PC-9 (cell line): Measurements from ENCODE around the gene ZNF423. TPM values are rescaled to one million over a fixed set of nuclear protein-coding genes. Genes with fewer than 3 reads are reported as not detected.

Source experiments
- BruUV-seq: library from RNA; stranded (reverse); fragments of 400-500 nt; replicated peaks from 2 replicates; lab custom pipeline; 2021; lab: Mats Ljungman, UMichigan
- CTCF ChIA-PET: fragments of 300-600 bp; sonication (Branson Sonifier 250); formaldehyde crosslinking; loops from one replicate; lab custom pipeline; 2022; ENCODE audit warnings: antibody characterized with exemption; lab: Charles Lee
- POLR2A ChIA-PET: fragments of 300-600 bp; sonication (Branson Sonifier 250); formaldehyde crosslinking; loops from one replicate; lab custom pipeline; 2022; ENCODE audit warnings: antibody characterized with exemption; ENCODE audit not compliant: unreplicated experiment; lab: Charles Lee
- DNase-seq, 2 experiments: peaks; one replicate each; pipeline versions ENCODE4 v3.0.0 to v3.0.0-alpha.2; 2015 to 2022; ENCODE audit warnings: mixed read lengths in 1 of 2
- H2AFZ ChIP-seq: fragments of 200-600 bp; sonication (generic); 2 replicates; pipeline ENCODE4 v1.8.1; 2017; ENCODE audit warnings: antibody characterized with exemption
- H3F3A ChIP-seq: fragments of 200-600 bp; sonication (generic); 2 replicates; pipeline ENCODE4 v1.8.1; 2017; ENCODE audit warnings: antibody characterized with exemption, mild to moderate bottlenecking, low read depth; ENCODE audit not compliant: insufficient read depth
- H3K27ac ChIP-seq: fragments of 200-600 bp; sonication (generic); 2 replicates; pipeline ENCODE4 v1.6.1; 2016; ENCODE audit warnings: mixed run types
- H3K27me3 ChIP-seq: fragments of 200-600 bp; sonication (generic); 2 replicates; pipeline ENCODE4 v1.6.1; 2016; ENCODE audit warnings: low read depth, mixed run types; ENCODE audit not compliant: insufficient read depth
- H3K36me3 ChIP-seq: fragments of 200-600 bp; sonication (generic); 2 replicates; pipeline ENCODE4 v1.6.1; 2016; ENCODE audit warnings: low read depth, mixed run types
- H3K4me1 ChIP-seq: fragments of 200-600 bp; sonication (generic); replicated peaks from 2 replicates; pipeline ENCODE4 v1.6.1; 2016; ENCODE audit warnings: mixed run types; ENCODE audit not compliant: insufficient read depth
- H3K4me2 ChIP-seq: fragments of 200-600 bp; sonication (generic); 2 replicates; pipeline ENCODE4 v1.6.1; 2017; ENCODE audit warnings: mixed run types
- H3K4me3 ChIP-seq: fragments of 200-600 bp; sonication (generic); 2 replicates; pipeline ENCODE4 v1.6.1; 2016; ENCODE audit warnings: mixed run types
- H3K79me2 ChIP-seq: fragments of 200-600 bp; sonication (generic); 2 replicates; pipeline ENCODE4 v1.6.1; 2017; ENCODE audit warnings: low read depth, mixed run types
- H3K9me2 ChIP-seq: fragments of 200-600 bp; sonication (generic); 2 replicates; pipeline ENCODE4 v1.8.1; 2017; ENCODE audit warnings: mild to moderate bottlenecking; ENCODE audit not compliant: insufficient read depth
- H3K9me3 ChIP-seq: fragments of 200-600 bp; sonication (generic); 2 replicates; pipeline ENCODE4 v1.8.1; 2016; ENCODE audit warnings: low read depth; ENCODE audit not compliant: insufficient read depth
- H4K20me1 ChIP-seq: fragments of 200-600 bp; sonication (generic); 2 replicates; pipeline ENCODE4 v1.8.1; 2017; ENCODE audit not compliant: insufficient read depth
- EZH2 ChIP-seq: fragments of 200-600 bp; sonication (generic); IDR thresholded peaks from 2 replicates; pipeline ENCODE4 v1.8.0; 2017; ENCODE audit warnings: antibody characterized with exemption, low read depth
- intact Hi-C: fragments of 100-400 bp; cut with micrococcal nuclease; formaldehyde crosslinking; loops from one replicate; pipeline ENCODE4 v1.10.0; 2022; ENCODE audit not compliant: unreplicated experiment
- total RNA-seq: library from RNA; stranded (reverse); gene quantifications from 2 replicates; pipeline ENCODE4 v1.2.3, GENCODE V29; 2021
- TF ChIP-seq, protein P1 (sequence below): fragments of 200-600 bp; sonication (generic); conservative IDR thresholded peaks from 2 replicates; pipeline ENCODE4 v1.6.1; 2017; ENCODE audit warnings: mixed run types, antibody characterized with exemption, mild to moderate bottlenecking, moderate library complexity

The ZNF423 gene
- total RNA-seq, 1 experiment from 2014 or later: not detected

DNA sequence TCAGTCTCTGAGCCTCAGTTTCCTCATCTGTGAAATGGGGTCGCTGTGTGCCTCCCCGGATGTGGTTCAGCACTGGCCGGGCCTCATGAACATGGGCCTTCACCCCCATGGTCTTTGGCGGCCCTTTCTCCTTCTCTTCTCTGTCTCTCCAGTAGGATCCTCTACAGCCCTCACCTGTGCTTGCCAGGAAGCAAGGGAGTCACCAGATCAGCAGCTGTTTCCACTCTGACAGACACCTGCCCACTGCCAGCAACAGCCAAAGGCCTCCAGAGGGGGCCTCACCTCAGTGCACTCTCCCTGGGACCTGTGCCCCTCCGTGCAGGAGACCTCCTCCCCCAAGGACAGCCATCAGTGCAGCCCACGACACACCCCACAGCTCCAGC is 392.9 kb downstream of the ZNF423 start:
- no peaks in the 10 kb centered on the region for H3K9me2 ChIP-seq
- no peak overlapping the region for H3K27ac ChIP-seq
- H2AFZ ChIP-seq: no peak overlapping the region
- no peaks in the 10 kb centered on the region for H3F3A ChIP-seq
- intact Hi-C loops: no loop called here
- H3K27me3 ChIP-seq: peaks cover 77% of the 10 kb centered on the region
- no peaks in the 10 kb centered on the region for H3K79me2 ChIP-seq
- ChIA-PET POLR2A (no interaction called here), CTCF (no interaction called here)
- no peaks in the 10 kb centered on the region for H3K4me1 ChIP-seq
- TF ChIP-seq, protein P1, sequence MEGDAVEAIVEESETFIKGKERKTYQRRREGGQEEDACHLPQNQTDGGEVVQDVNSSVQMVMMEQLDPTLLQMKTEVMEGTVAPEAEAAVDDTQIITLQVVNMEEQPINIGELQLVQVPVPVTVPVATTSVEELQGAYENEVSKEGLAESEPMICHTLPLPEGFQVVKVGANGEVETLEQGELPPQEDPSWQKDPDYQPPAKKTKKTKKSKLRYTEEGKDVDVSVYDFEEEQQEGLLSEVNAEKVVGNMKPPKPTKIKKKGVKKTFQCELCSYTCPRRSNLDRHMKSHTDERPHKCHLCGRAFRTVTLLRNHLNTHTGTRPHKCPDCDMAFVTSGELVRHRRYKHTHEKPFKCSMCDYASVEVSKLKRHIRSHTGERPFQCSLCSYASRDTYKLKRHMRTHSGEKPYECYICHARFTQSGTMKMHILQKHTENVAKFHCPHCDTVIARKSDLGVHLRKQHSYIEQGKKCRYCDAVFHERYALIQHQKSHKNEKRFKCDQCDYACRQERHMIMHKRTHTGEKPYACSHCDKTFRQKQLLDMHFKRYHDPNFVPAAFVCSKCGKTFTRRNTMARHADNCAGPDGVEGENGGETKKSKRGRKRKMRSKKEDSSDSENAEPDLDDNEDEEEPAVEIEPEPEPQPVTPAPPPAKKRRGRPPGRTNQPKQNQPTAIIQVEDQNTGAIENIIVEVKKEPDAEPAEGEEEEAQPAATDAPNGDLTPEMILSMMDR: no peak
- TF ChIP-seq EZH2: no peak
- no peaks in the 10 kb centered on the region for H3K9me3 ChIP-seq
- DNase-seq: no peak
- H3K4me3 ChIP-seq: no peak overlapping the region
- H4K20me1 ChIP-seq: no peaks in the 10 kb centered on the region
- H3K4me2 ChIP-seq: no peak overlapping the region
- no peaks in the 10 kb centered on the region for H3K36me3 ChIP-seq
- no TSS peak for BruUV-seq

DNA sequence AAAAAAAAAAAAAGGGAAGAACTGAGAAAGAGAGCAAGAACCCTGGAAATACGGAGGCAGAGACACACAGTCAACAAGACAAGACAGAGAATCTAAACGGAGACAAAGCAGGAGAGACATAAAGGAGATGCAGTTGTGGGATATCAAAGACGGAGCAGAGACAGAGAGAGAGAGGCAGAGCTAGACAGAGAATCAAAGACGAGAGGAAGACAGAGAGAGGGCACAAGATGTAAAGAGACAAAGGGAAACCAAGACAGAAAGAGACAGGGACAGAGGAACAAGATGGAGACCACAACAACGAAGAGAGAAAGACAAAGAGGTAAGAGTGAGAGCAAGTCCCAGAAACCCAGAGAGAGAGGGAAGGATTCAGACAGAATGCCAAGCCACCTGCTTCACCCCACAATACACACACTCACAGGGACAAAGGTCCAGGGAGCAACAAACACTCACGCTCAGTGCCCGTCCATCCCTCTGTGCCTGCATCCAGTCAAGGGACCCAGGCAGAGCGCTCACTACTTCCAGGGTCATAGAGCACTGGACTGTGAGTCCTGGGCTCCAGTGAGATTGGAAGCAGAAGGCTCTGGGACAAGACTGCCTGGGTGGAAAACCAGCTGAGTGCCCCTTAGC is 393.4 kb downstream of the ZNF423 start:
- no peaks in the 10 kb centered on the region for H3K9me3 ChIP-seq
- CTCF ChIA-PET: no interaction called here
- no peak overlapping the region for H2AFZ ChIP-seq
- DNase-seq: no peak
- no peak for TF ChIP-seq EZH2
- TF ChIP-seq, protein P1: no peak
- H3K27me3 ChIP-seq: peaks cover 77% of the 10 kb centered on the region
- intact Hi-C loops: no loop called here
- no peaks in the 10 kb centered on the region for H3K36me3 ChIP-seq
- POLR2A ChIA-PET: no interaction called here
- no peaks in the 10 kb centered on the region for H3F3A ChIP-seq
- no peaks in the 10 kb centered on the region for H3K9me2 ChIP-seq
- H3K4me2 ChIP-seq: no peak overlapping the region
- H3K27ac ChIP-seq: no peak overlapping the region
- H3K4me3 ChIP-seq: no peak overlapping the region
- no peaks in the 10 kb centered on the region for H4K20me1 ChIP-seq
- BruUV-seq: no TSS peak
- H3K79me2 ChIP-seq: no peaks in the 10 kb centered on the region
- no peaks in the 10 kb centered on the region for H3K4me1 ChIP-seq

DNA sequence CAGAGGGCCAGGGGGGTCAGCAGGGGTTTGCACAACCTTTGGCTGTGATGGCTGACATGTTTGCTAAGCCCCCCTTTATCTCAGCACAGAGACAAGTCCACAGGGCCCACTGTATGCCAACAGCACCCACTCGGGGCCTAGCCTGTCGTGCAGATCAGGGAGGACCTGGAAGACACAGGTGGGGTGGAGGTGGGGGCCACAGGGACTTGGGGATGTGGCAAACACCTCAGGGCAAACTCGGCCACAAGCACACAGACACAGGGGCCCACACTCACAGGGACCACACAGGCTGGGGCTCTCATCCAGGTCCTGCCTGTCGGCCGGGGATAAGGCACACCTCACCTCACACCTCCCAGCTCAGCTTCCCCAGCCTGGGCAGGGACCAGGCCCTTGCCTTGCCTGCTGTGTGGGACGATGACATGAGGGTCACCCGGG is 394.4 kb downstream of the ZNF423 start:
- no TSS peak for BruUV-seq
- no peak for DNase-seq
- Histone ChIP-seq H3K27ac (no peak overlapping the region), H3F3A (no peaks in the 10 kb centered on the region), H3K9me2 (no peaks in the 10 kb centered on the region), H2AFZ (no peak overlapping the region), H3K36me3 (no peaks in the 10 kb centered on the region), H3K27me3 (peaks cover 76% of the 10 kb centered on the region), H3K9me3 (no peaks in the 10 kb centered on the region), H4K20me1 (no peaks in the 10 kb centered on the region), H3K4me3 (no peak overlapping the region), H3K79me2 (no peaks in the 10 kb centered on the region), H3K4me2 (no peak overlapping the region), H3K4me1 (no peaks in the 10 kb centered on the region)
- intact Hi-C loops: no loop called here
- TF ChIP-seq, protein P1: no peak
- no peak for TF ChIP-seq EZH2
- POLR2A ChIA-PET: no interaction called here
- CTCF ChIA-PET: no interaction called here
